Measurements from ENCODE around the gene FCGBP.

GRCh38 chr19:39908803-39909202 lies 25.6 kb downstream of the FCGBP start:
- TF ChIP-seq POLR2A (IDR thresholded peaks at IDR 0.05; ENCODE audit: low read length) = no peak
- TF ChIP-seq GATA1 (IDR thresholded peaks at IDR 0.05; ENCODE audit: low read depth, low read length) = no peak
